HG03571 (cell line): Measurements from ENCODE around the gene SEC16A.

Experiments used
- ATAC-seq: cut with Tn5 transposase; IDR thresholded peaks from one replicate; pipeline ENCODE4 v1.9.1; 2021; ENCODE audit not compliant: unreplicated experiment

Gene SEC16A

DNA sequence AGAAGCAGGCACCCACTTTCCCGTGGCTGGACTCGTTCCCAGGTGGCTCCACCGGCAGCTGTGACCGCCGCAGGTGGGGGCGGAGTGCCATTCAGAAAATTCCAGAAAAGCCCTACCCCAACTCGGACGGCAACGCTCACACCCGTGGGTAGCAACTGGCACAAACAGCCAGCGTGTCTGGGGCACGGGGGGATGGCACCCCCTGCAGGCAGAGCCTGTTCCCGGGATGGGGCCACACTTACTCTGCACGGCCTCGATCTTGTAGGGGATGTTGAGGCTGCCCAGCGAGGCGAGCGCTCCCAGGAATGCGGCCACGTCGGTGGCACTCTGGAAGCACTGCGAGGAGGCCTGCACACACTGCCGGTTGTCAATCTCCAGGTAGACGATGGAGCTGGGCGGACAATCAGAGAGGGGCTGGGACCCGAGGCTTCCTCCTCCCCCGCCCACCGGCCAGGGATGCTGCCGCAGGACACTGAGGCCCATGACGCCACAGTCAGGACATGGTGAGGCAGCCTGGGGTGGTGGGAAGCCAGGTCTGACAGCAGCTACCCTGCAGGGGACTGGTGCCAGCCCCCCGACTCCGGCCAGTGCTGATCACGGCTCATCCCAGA, 20.2 kb upstream of the SEC16A start:
- ATAC-seq: no peak

DNA sequence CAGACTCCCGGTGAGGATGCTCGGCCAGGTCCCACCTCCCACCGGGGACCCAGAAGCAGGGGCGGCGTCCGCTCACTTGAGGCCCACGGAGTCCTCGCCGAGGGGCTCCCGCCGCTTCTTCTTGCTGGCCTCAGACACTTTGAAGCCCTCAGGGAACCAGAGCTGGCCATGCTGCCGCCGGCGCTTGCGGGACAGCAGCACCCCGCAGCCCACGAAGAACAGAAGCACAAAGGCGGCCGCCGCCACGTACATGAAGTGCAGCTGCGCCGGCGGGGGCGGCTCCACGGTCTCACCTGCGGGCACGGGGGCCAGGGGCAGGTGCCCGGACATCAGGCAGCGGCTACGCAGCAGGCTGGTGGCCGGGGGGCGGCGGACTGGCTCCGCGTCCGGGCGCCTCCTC, 19.4 kb upstream of the SEC16A start:
- no peak for ATAC-seq

DNA sequence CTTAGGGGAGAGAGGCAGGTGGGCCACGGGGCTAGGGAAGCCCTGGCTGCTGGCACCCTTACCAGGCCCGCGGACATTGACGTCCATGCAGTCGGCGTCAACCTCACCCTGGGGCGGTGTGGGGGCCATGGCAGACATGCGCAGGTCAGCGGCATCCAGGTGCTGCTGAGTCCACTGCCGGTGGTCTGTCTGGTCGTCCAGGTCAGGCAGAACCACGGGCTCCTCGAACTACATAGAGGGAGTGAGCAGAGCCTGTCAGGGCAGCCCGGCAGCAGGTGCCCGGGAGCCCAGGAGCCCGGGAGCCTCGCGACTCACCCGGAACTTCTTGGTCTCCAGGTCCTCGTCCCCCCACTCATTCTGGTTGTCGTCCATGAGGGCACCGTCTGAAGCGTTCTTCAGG, 18.8 kb upstream of the SEC16A start:
- ATAC-seq: no peak

DNA sequence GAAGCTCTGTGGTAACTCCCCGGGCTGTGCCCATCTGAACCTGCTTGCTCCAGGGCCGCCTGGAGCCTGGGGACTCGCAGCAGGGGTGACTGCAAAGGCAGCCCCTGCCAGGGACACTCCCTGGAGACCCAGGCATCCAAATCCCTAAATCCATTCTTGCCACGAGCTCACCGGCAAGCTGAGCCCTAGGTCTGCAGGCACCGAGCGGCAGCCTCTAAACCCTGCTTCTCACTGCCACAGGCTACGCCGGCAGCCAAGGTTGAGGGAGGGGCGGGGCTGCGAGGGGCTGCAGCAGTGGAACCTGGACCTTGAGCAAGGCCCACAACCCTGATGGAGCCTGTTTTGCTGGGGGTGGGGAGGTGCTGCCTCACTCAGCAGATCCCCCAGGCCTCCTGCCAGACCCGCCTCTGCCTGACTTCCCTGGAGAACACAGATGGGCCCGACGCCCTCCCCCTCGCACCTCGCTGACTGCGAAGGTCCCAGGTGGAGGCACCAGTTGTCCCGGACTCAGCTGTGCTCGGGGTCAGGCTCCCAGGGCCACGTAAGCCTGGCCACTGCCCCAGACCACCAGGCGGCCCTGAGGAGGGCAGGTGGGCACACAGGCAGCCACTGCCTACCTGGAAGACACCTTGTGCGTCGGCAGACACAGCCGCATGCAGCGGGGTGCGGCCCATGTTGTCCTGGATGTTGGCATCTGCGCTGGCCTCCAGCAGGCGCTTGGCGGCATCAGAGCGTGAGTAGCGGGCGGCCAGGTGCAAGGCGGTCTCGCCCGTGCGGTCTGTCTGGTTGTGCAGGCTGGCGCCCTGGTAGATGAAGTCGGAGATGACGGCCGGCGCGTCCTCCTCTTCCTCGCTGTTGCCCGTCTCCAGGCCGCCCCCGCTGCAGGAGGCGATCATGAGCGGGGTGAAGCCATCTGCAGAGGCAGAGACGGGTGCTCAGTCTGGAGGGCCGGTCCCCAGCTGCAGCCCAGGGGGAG, 17.4 kb upstream of the SEC16A start:
- ATAC-seq: no peak

DNA sequence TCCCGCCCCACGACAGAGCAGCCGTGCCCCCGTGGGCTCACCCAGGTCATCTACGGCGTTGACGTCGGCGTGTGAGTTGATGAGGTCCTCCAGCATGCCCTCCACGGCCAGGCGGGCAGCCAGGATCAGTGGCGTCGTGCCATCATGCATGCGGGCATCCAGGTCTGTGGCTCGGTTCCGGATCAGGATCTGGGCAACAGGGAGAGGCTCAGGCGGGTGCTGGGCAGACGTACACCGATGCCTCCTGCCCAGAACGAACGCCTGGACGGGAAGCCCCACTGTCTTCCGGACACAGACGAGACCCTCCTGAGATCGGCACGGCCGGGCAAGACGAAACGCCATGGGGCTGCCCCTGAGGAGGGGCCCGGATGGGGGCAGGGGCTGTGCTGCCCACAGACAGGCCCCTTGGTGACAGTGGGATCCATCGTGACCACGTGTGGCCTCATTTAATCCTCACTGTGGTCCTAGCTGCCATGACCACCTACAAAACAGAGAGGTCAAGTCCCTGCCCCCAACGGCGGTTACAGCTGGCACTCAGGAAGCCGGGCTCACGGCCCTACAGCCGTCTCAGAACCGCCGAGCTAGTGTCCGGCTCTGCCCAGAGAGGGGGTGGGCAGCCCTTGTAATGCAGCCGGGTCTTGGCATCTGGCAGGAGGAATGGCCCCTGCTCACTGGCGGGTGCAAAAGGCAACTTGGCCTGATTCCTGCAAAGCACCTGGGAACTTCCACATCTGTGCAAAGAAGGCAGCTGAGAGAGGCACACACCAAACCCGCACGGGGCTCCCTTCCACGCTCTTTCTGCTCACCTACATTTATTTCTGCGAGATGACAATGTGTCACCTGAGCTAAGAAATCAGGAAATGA, 16.5 kb upstream of the SEC16A start:
- no peak for ATAC-seq

GRCh38 chr9:136497916-136498695, 15.3 kb upstream of the SEC16A start:
- ATAC-seq: no peak

- no peak for ATAC-seq
These were observed 14.2 kb upstream of the SEC16A start for GRCh38 chr9:136496801-136497620.

DNA sequence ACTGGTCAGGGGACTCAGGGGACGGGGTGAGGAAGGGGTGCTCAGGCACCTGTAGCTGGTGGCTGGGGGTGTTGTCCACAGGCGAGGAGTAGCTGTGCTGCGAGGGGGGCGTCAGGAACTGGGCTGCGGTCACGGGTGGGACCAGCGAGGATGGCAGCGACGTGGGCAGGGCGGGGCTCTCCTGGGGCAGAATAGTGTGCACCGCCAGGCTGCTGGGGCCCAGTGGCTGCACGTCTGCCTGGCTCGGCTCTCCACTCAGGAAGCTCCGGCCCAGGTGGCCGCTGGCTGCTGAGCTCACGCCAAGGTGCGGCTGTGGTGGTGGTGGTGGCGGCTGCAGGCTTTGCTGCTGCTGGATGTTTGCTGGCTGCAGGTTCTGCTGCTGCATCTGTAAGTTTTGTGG, 13.3 kb upstream of the SEC16A start:
- no peak for ATAC-seq

DNA sequence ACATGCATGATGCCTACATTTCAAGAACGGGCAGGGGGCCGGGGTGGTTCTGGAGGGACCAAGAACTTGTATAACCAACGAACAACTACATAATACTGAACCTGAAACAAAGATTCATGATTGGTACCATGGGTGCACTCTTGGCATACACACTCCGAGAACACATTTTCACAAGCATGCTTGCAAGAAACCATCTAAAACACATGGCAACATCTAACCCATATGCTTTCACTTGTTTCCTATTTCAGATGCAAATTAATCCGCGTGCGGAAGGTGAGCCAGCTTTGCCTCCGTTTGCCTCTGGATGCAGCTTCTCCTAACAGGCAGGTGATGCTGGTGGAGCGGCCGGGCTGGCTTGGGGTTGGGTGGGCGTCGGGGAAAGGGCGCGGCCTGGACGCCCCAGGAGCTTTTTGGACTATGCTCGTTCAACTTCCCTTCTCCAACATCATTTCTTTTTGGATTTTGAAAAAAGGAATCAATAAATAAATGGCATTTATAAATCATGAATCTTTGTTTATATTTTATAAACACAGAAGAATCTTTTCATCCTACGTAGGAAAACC, 12.5 kb upstream of the SEC16A start:
- ATAC-seq: no peak

GRCh38 chr9:136494531-136495215, 11.8 kb upstream of the SEC16A start:
- ATAC-seq: no peak

DNA sequence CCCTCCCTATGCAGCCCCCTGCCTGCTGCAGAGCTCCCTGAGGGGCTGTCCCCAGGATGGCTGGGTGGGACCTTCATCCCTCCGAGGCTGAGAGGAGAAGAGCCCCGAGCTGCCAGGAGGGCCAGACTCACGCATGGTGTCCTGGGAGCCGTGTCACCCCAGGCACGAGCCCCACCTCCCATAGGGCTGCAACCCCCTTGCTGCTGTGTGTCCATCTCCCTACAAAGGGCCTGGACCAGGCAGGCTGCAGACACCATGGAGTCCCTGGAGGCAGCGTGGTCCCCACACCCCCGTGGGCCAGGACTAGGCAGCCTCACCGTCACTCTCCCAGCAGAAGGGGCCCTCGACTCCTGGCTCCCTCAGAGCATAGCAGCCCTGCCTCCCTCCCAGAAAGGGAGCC, 11.2 kb upstream of the SEC16A start:
- no peak for ATAC-seq

DNA sequence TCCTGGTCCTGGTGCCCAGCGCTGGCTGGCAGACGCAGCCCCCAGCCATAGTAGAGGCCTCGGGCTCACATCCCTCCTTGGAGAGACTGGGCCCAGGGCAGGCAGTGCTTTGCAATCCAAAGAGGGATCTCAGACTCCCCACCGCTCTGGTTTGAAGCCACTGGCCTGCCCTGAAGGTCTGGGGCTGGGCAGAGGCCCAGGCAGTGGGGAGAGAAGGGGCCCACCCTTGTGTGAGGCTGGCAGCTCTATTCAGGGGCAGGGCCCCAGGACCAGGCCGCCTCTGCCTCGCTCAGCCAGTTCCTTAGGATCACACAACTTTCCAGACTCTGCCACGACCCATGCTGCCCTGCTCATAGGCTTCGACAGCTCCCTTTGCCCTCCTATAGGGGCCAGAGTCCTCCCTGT, 10.7 kb upstream of the SEC16A start:
- ATAC-seq: no peak

GRCh38 chr9:136492978-136493522, 10.2 kb upstream of the SEC16A start:
- no peak for ATAC-seq

GRCh38 chr9:136489731-136490130, 6.9 kb upstream of the SEC16A start:
- no peak for ATAC-seq

DNA sequence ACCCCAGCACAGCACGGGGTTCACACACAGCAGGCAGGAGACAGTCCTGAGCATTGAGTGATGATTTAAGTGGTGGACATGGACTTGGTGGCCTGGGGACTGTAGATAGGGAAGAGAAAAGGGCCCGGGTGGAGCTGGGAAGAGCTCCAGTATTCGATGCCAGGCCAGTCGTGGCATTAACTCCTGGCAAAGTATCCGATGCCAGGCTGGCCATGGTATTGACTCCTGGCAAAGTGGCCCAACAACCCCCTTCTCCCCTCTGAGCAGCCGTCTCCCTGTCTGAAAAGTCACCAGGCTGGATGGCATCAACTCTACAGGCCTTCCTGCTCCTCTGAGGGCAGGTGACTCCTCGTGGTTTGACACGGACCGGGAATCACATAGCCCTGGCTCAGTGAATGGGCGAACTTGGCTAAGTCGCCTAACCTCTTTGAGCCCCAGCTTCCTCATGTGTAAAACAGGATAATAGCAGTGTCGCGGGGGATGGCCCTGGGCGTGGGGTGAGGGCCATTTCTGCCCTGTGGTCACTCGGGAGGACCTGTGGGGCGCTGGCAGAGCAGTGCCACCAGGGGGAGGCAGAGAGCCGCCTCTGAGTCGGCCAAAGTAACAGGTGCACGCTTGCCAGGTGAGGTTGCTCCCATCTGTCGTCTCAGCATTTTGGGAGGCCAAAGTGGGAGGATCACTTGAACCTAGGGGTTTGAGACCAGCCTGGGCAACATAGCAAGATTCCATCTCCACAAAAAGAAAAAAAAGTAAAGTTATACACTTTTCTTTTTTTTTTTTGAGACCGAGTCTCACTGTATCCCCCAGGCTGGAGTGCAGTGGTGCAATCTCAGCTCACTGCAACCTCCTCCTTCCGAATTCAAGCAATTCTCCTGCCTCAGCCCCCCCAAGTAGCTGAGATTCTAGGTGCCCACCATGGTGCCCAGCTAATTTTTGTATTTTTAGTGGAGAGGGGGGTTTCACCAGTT, 5.7 kb upstream of the SEC16A start:
- no peak for ATAC-seq

GRCh38 chr9:136487672-136488071, 4.8 kb upstream of the SEC16A start:
- ATAC-seq: no peak

DNA sequence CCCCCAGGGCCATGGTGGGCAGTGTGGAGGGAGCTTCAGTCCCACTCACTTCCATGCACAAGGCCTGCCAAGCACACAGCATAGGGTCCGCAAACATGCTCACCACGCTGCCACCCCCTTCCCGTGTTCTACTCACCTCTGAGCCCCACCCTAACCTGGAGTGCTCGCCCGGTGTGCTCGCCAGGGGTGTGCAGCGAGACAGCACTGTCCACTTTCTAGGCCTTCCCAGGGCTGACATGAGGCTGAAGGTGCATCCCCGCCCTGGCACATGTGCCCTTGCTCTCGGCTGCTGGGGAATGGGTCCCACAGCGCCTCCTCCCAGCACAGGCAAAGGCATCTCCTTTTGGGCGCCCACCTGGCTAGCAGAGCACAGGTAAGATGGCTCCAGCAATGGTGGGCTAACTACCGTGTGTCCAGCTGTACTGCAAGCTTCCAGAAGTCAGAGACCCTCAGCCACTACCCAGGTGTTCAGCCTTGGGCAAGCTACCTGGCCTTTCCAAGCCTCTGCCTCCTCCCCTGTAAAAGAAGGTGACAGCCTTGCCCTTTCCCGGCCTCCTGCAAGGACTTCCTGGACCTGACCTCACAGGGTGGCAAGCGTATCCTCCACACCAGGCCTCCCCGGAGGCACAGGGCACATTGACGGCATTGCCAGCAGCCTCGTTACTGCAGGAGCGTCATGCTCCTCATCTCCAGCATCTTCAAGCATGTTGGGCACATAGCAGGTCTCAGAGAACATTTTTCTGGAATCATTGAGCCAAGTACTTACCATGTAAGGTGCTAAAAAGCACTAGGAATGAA, 4.2 kb upstream of the SEC16A start:
- no peak for ATAC-seq
